OCI-LY7 (cell line): Measurements from ENCODE around the gene PDE9A. TPM values are rescaled to one million over a fixed set of nuclear protein-coding genes. Genes with fewer than 3 reads are reported as not detected.

Experiments used
- BruUV-seq: library from RNA; stranded (reverse); fragments of 400-500 nt; replicated peaks from 2 replicates; lab custom pipeline; 2021; lab: Mats Ljungman, UMichigan
- CTCF ChIA-PET: fragments of 300-600 bp; sonication (Branson Sonifier 250); formaldehyde crosslinking; loops from one replicate; lab custom pipeline; 2022; ENCODE audit warnings: antibody characterized with exemption; ENCODE audit not compliant: unreplicated experiment; lab: Charles Lee
- POLR2A ChIA-PET: fragments of 300-600 bp; sonication (Branson Sonifier 250); formaldehyde crosslinking; loops from one replicate; lab custom pipeline; 2022; ENCODE audit warnings: antibody characterized with exemption; lab: Charles Lee
- DNase-seq: peaks from one replicate; pipeline ENCODE4 v3.0.0-alpha.2; 2015; ENCODE audit warnings: low spot score
- H2AFZ ChIP-seq: fragments of 200-600 bp; sonication (generic), shearing (Covaris generic); 2 replicates; pipeline ENCODE4 v1.6.1; 2014; ENCODE audit warnings: mild to moderate bottlenecking, antibody characterized with exemption, low read length, moderate library complexity
- H3K27ac ChIP-seq: fragments of 200-600 bp; sonication (generic); 2 replicates; pipeline ENCODE4 v1.5.1; 2014; ENCODE audit warnings: mixed run types, low read depth, mild to moderate bottlenecking, moderate library complexity, low read length, inconsistent platforms; ENCODE audit not compliant: poor library complexity, severe bottlenecking
- H3K36me3 ChIP-seq: fragments of 200-600 bp; sonication (generic); 2 replicates; pipeline ENCODE4 v1.6.1; 2014; ENCODE audit warnings: mild to moderate bottlenecking, antibody characterized with exemption, low read length, moderate library complexity, mixed read lengths; ENCODE audit not compliant: insufficient read depth
- H3K4me1 ChIP-seq: fragments of 200-600 bp; sonication (generic); 2 replicates; pipeline ENCODE4 v1.5.1; 2014; ENCODE audit warnings: mild to moderate bottlenecking, low read length; ENCODE audit not compliant: insufficient read depth, poor library complexity, severe bottlenecking
- H3K4me2 ChIP-seq: fragments of 200-600 bp; sonication (generic); 2 replicates; pipeline ENCODE4 v1.6.1; 2014; ENCODE audit warnings: mild to moderate bottlenecking, low read length
- H3K4me3 ChIP-seq: fragments of 200-600 bp; sonication (generic); 2 replicates; pipeline ENCODE4 v1.5.1; 2014; ENCODE audit warnings: mild to moderate bottlenecking, low read depth, low read length; ENCODE audit not compliant: poor library complexity, severe bottlenecking
- H3K79me2 ChIP-seq: fragments of 200-600 bp; sonication (generic); 2 replicates; pipeline ENCODE4 v1.6.1; 2016; ENCODE audit warnings: low read depth, mild to moderate bottlenecking, low read length, moderate library complexity, mixed read lengths; ENCODE audit not compliant: insufficient read depth
- H3K9me2 ChIP-seq: fragments of 200-600 bp; sonication (generic); 2 replicates; pipeline ENCODE4 v1.6.1; 2016; ENCODE audit warnings: mild to moderate bottlenecking, low read length, mixed read lengths; ENCODE audit not compliant: insufficient read depth
- H3K9me3 ChIP-seq: fragments of 200-600 bp; sonication (generic); 2 replicates; pipeline ENCODE4 v1.6.1; 2014; ENCODE audit warnings: mild to moderate bottlenecking, mixed run types, low read length, mixed read lengths
- H4K20me1 ChIP-seq: fragments of 200-600 bp; sonication (generic); 2 replicates; pipeline ENCODE4 v1.6.1; 2014; ENCODE audit warnings: mild to moderate bottlenecking, antibody characterized with exemption, low read length, moderate library complexity, mixed read lengths; ENCODE audit not compliant: insufficient read depth
- CTCF ChIP-seq: fragments of 200-600 bp; sonication (generic); conservative IDR thresholded peaks from 2 replicates; pipeline ENCODE4 v1.5.1; 2014; ENCODE audit warnings: mild to moderate bottlenecking, antibody characterized with exemption, low read length, moderate library complexity, mixed read lengths
- EZH2phosphoT487 ChIP-seq: fragments of 200-600 bp; sonication (generic); IDR thresholded peaks from 2 replicates; pipeline ENCODE4 v1.6.1; 2018; ENCODE audit warnings: low read depth, borderline replicate concordance, mild to moderate bottlenecking, mixed run types, antibody characterized with exemption, low read length, moderate library complexity, mixed read lengths
- intact Hi-C: fragments of 100-400 bp; cut with micrococcal nuclease; formaldehyde crosslinking; loops from one replicate; pipeline ENCODE4 v1.10.0; 2022; ENCODE audit not compliant: unreplicated experiment
- total RNA-seq, 2 experiments: library from RNA; depleted of rRNA in 1 of 2; stranded (reverse); fragments of >200 nt in 1 of 2; shearing (Covaris generic) in 1 of 2; gene quantifications; 2 replicates each; pipeline ENCODE4 v1.2.3, GENCODE V29; 2014 to 2022

PDE9A gene
- total RNA-seq, 2 experiments from 2014 or later = 11.4 to 22.4 TPM

- Histone ChIP-seq H2AFZ (no peak overlapping the region), H3K9me2 (no peaks in the 10 kb centered on the region), H3K27ac (no peak overlapping the region), H3K4me1 (peaks cover 17% of the 10 kb centered on the region), H3K79me2 (no peaks in the 10 kb centered on the region), H4K20me1 (no peaks in the 10 kb centered on the region), H3K9me3 (no peaks in the 10 kb centered on the region), H3K4me3 (no peak overlapping the region), H3K4me2 (no peak overlapping the region), H3K36me3 (no peaks in the 10 kb centered on the region)
- intact Hi-C loops = no loop called here
- no TSS peak for BruUV-seq
- TF ChIP-seq CTCF (no peak), EZH2phosphoT487 (no peak)
- no peak for DNase-seq
- ChIA-PET CTCF (no interaction called here), POLR2A (no interaction called here)
Observed at GRCh38 chr21:42750737-42751530, 97.5 kb downstream of the PDE9A start.

GRCh38 chr21:42751866-42752265 is 98.4 kb downstream of the PDE9A start:
- Histone ChIP-seq H3K4me1 (peaks cover 8% of the 10 kb centered on the region), H3K36me3 (no peaks in the 10 kb centered on the region), H3K4me2 (no peak overlapping the region), H3K79me2 (no peaks in the 10 kb centered on the region), H3K9me3 (no peaks in the 10 kb centered on the region), H3K9me2 (no peaks in the 10 kb centered on the region), H3K27ac (no peak overlapping the region), H3K4me3 (no peak overlapping the region), H2AFZ (no peak overlapping the region), H4K20me1 (no peaks in the 10 kb centered on the region)
- intact Hi-C loops = no loop called here
- ChIA-PET CTCF (no interaction called here), POLR2A (no interaction called here)
- no peak for TF ChIP-seq CTCF
- TF ChIP-seq EZH2phosphoT487 = no peak
- no peak for DNase-seq
- BruUV-seq = no TSS peak

GRCh38 chr21:42753804-42754203 is 100.4 kb downstream of the PDE9A start:
- no peak overlapping the region for H3K4me2 ChIP-seq
- no peaks in the 10 kb centered on the region for H3K4me1 ChIP-seq
- no peaks in the 10 kb centered on the region for H3K79me2 ChIP-seq
- no peak for DNase-seq
- ChIA-PET CTCF (no interaction called here), POLR2A (no interaction called here)
- H3K27ac ChIP-seq = no peak overlapping the region
- H3K4me3 ChIP-seq = no peak overlapping the region
- H2AFZ ChIP-seq = no peak overlapping the region
- H3K9me2 ChIP-seq = no peaks in the 10 kb centered on the region
- BruUV-seq = no TSS peak
- intact Hi-C loops = no loop called here
- TF ChIP-seq CTCF (no peak), EZH2phosphoT487 (no peak)
- no peaks in the 10 kb centered on the region for H4K20me1 ChIP-seq
- H3K36me3 ChIP-seq = no peaks in the 10 kb centered on the region
- no peaks in the 10 kb centered on the region for H3K9me3 ChIP-seq
